Rectal smooth muscle tissue (tissue), 1 donor: ENCODE results near the gene WEE2.
"Not testable (repeated sequence)": the region's sequence is repeated elsewhere in the genome, so short reads cannot be mapped to it uniquely, and the experiment has no call there.

ENCODE experiments used
- H3K27ac ChIP-seq: one replicate; pipeline ENCODE4 v1.7.0; 2013; ENCODE audit warnings: low read depth, low read length, inconsistent platforms
- H3K27me3 ChIP-seq: one replicate; pipeline ENCODE4 v1.7.0; 2013; ENCODE audit warnings: low read length; ENCODE audit not compliant: control insufficient read depth, insufficient read depth
- H3K36me3 ChIP-seq: one replicate; pipeline ENCODE4 v1.7.0; 2013; ENCODE audit warnings: low read length; ENCODE audit not compliant: control insufficient read depth, insufficient read depth
- H3K4me1 ChIP-seq: one replicate; pipeline ENCODE4 v1.7.0; 2013; ENCODE audit warnings: low read length; ENCODE audit not compliant: control insufficient read depth, insufficient read depth
- H3K4me3 ChIP-seq: one replicate; pipeline ENCODE4 v1.7.0; 2013; ENCODE audit warnings: low read length
- H3K9ac ChIP-seq: one replicate; pipeline ENCODE4 v1.7.0; 2013; ENCODE audit warnings: low read length

WEE2 gene

GRCh38 chr7:141675436-141676215 lies 32.5 kb upstream of the WEE2 start:
- Histone ChIP-seq H3K27me3 (no peaks in the 10 kb centered on the region), H3K4me1 (no peaks in the 10 kb centered on the region), H3K27ac (no peak overlapping the region)

GRCh38 chr7:141676618-141677017 lies 31.5 kb upstream of the WEE2 start:
- Histone ChIP-seq H3K4me1 (no peaks in the 10 kb centered on the region), H3K27ac (no peak overlapping the region), H3K36me3 (peaks cover 14% of the 10 kb centered on the region), H3K27me3 (no peaks in the 10 kb centered on the region), H3K9ac (no peak overlapping the region), H3K4me3 (no peak overlapping the region)

More at GRCh38 chr7:141675436-141676215, 32.5 kb upstream of the WEE2 start:
- Histone ChIP-seq H3K9ac (no peak overlapping the region), H3K4me3 (no peak overlapping the region), H3K36me3 (peaks cover 12% of the 10 kb centered on the region)

GRCh38 chr7:141679014-141679413 lies 29.1 kb upstream of the WEE2 start:
- Histone ChIP-seq H3K4me1 (no peaks in the 10 kb centered on the region), H3K27me3 (no peaks in the 10 kb centered on the region), H3K27ac (no peak overlapping the region), H3K36me3 (peaks cover 12% of the 10 kb centered on the region), H3K4me3 (no peak overlapping the region), H3K9ac (no peak overlapping the region)

- Histone ChIP-seq H3K27ac (no peak overlapping the region), H3K4me1 (no peaks in the 10 kb centered on the region), H3K36me3 (peaks cover 10% of the 10 kb centered on the region), H3K4me3 (no peak overlapping the region), H3K9ac (no peak overlapping the region), H3K27me3 (no peaks in the 10 kb centered on the region)
These were observed 22.7 kb upstream of the WEE2 start for GRCh38 chr7:141685285-141686023.

GRCh38 chr7:141686074-141686473 lies 22.1 kb upstream of the WEE2 start:
- Histone ChIP-seq H3K4me1 (no peaks in the 10 kb centered on the region), H3K36me3 (peaks cover 6% of the 10 kb centered on the region), H3K9ac (no peak overlapping the region), H3K27ac (no peak overlapping the region), H3K27me3 (no peaks in the 10 kb centered on the region), H3K4me3 (no peak overlapping the region)

GRCh38 chr7:141686670-141687069 lies 21.5 kb upstream of the WEE2 start:
- H3K36me3 ChIP-seq = peaks cover 4% of the 10 kb centered on the region
- no peaks in the 10 kb centered on the region for H3K27me3 ChIP-seq
- H3K27ac ChIP-seq = no peak overlapping the region
- H3K4me1 ChIP-seq = no peaks in the 10 kb centered on the region
- no peak overlapping the region for H3K9ac ChIP-seq
- no peak overlapping the region for H3K4me3 ChIP-seq

- no peak overlapping the region for H3K9ac ChIP-seq
- H3K27ac ChIP-seq = no peak overlapping the region
- H3K4me1 ChIP-seq = no peaks in the 10 kb centered on the region
- H3K27me3 ChIP-seq = no peaks in the 10 kb centered on the region
- no peak overlapping the region for H3K4me3 ChIP-seq
- H3K36me3 ChIP-seq = no peaks in the 10 kb centered on the region
These were observed 20.1 kb upstream of the WEE2 start for GRCh38 chr7:141688043-141688442.

GRCh38 chr7:141689072-141689825 lies 18.9 kb upstream of the WEE2 start:
- H3K27ac ChIP-seq, H3K4me1 ChIP-seq, H3K27me3 ChIP-seq, H3K9ac ChIP-seq, H3K36me3 ChIP-seq, H3K4me3 ChIP-seq: not testable (repeated sequence)

- H3K4me1 ChIP-seq = no peaks in the 10 kb centered on the region
- no peaks in the 10 kb centered on the region for H3K36me3 ChIP-seq
- no peaks in the 10 kb centered on the region for H3K27me3 ChIP-seq
- H3K9ac ChIP-seq = no peak overlapping the region
- H3K27ac ChIP-seq = no peak overlapping the region
- H3K4me3 ChIP-seq = no peak overlapping the region
These were observed 16.6 kb upstream of the WEE2 start for GRCh38 chr7:141691540-141691939.

GRCh38 chr7:141691961-141692360 lies 16.2 kb upstream of the WEE2 start:
- Histone ChIP-seq H3K4me1 (no peaks in the 10 kb centered on the region), H3K27ac (no peak overlapping the region), H3K9ac (no peak overlapping the region), H3K4me3 (no peak overlapping the region), H3K27me3 (no peaks in the 10 kb centered on the region), H3K36me3 (no peaks in the 10 kb centered on the region)

GRCh38 chr7:141693082-141693481 lies 15.1 kb upstream of the WEE2 start:
- Histone ChIP-seq H3K4me1 (no peaks in the 10 kb centered on the region), H3K36me3 (no peaks in the 10 kb centered on the region), H3K27me3 (no peaks in the 10 kb centered on the region), H3K27ac (no peak overlapping the region), H3K9ac (no peak overlapping the region), H3K4me3 (no peak overlapping the region)

GRCh38 chr7:141695803-141696289 lies 12.3 kb upstream of the WEE2 start:
- Histone ChIP-seq H3K27ac (no peak overlapping the region), H3K4me1 (no peaks in the 10 kb centered on the region), H3K27me3 (no peaks in the 10 kb centered on the region), H3K36me3 (no peaks in the 10 kb centered on the region), H3K9ac (no peak overlapping the region), H3K4me3 (no peak overlapping the region)
